Fibroblast of lung (primary cell): ENCODE results near the gene RAPGEF3.

Experiments used
- EZH2 ChIP-seq: IDR thresholded peaks from 2 replicates; pipeline ENCODE4 v1.5.1; 2012; ENCODE audit warnings: low read length, control low read depth, mild to moderate bottlenecking; ENCODE audit errors: missing control alignments
- TF ChIP-seq, protein P1 (sequence below), 2 donors: IDR thresholded peaks in 1 of 2; conservative IDR thresholded peaks in 1 of 2; 1 replicate in 1 of 2; 2 replicates in 1 of 2; pipeline ENCODE4 v1.5.1; 2011 to 2012; ENCODE audit warnings: low read length in 2 of 2, control low read depth in 1 of 2, inconsistent platforms in 1 of 2, low read depth in 1 of 2, mild to moderate bottlenecking in 1 of 2

DNA sequence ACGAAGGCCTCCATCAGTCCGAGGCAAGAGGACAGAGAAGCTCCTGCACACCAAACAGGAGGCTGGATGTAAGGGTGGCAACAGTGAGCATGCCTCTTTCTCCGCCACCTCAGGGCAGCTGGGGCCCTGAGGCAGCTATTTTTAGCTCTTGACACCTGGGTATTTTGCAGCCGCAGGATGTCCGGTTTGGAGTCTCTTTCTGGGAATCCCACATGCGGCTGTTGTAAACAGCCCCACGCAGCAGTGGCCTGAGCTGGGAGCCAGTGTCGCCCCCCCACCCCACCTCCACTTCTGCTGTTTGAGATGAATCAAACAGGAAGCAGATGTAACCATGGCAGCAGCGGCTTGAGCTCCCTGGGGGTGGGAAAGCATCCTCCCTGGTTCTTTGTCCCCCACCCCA lies 49.4 kb upstream of the RAPGEF3 start:
- TF ChIP-seq, protein P1, sequence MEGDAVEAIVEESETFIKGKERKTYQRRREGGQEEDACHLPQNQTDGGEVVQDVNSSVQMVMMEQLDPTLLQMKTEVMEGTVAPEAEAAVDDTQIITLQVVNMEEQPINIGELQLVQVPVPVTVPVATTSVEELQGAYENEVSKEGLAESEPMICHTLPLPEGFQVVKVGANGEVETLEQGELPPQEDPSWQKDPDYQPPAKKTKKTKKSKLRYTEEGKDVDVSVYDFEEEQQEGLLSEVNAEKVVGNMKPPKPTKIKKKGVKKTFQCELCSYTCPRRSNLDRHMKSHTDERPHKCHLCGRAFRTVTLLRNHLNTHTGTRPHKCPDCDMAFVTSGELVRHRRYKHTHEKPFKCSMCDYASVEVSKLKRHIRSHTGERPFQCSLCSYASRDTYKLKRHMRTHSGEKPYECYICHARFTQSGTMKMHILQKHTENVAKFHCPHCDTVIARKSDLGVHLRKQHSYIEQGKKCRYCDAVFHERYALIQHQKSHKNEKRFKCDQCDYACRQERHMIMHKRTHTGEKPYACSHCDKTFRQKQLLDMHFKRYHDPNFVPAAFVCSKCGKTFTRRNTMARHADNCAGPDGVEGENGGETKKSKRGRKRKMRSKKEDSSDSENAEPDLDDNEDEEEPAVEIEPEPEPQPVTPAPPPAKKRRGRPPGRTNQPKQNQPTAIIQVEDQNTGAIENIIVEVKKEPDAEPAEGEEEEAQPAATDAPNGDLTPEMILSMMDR (conservative IDR thresholded peaks at IDR 0.05 in 1 of 2, IDR thresholded peaks at IDR 0.05 in 1 of 2; ENCODE audit: low read depth in 1 of 2, low read length in 2 of 2), result no peak
- no peak for TF ChIP-seq EZH2
